ENCODE results near the gene TMEM97. TPM values are rescaled to one million over a fixed set of nuclear protein-coding genes. Genes with fewer than 3 reads are reported as not detected.

TMEM97 gene
- total RNA-seq, 1 donor from 2014 or later: 2.1 TPM

DNA sequence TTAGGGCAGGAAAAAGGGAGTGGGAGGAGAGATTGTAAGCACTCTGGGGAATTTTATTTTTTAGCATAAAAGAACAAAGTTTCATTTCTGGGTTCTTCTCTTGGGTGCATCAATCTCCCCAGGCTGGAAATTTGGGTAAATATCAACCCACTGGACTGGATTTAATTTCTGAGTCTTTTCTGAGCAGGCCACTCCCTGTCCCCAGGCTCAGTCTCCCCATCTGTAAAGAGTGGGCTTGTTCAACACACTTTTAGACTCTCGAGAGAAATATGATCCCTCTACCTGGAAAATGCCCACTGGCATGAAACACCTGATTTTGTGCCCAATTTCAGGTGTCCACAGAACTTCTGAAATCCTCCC is 51.7 kb downstream of the TMEM97 start:
- H3K4me3 ChIP-seq: peak overlapping the region; percentile 76
- peak overlapping the region; percentile 76 for H3K27ac ChIP-seq (replicated peaks)
- H3K27me3 ChIP-seq (ENCODE audit: low read depth): no peaks in the 10 kb centered on the region
- no peak for DNase-seq
- H3K36me3 ChIP-seq: no peaks in the 10 kb centered on the region
- TF ChIP-seq, protein P1, sequence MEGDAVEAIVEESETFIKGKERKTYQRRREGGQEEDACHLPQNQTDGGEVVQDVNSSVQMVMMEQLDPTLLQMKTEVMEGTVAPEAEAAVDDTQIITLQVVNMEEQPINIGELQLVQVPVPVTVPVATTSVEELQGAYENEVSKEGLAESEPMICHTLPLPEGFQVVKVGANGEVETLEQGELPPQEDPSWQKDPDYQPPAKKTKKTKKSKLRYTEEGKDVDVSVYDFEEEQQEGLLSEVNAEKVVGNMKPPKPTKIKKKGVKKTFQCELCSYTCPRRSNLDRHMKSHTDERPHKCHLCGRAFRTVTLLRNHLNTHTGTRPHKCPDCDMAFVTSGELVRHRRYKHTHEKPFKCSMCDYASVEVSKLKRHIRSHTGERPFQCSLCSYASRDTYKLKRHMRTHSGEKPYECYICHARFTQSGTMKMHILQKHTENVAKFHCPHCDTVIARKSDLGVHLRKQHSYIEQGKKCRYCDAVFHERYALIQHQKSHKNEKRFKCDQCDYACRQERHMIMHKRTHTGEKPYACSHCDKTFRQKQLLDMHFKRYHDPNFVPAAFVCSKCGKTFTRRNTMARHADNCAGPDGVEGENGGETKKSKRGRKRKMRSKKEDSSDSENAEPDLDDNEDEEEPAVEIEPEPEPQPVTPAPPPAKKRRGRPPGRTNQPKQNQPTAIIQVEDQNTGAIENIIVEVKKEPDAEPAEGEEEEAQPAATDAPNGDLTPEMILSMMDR (IDR thresholded peaks at IDR 0.05; ENCODE audit: borderline replicate concordance): no peak
- intact Hi-C loops (cut with micrococcal nuclease): no loop called here
- no peaks in the 10 kb centered on the region for H3K9me3 ChIP-seq (replicated peaks)
- peaks cover 37% of the 10 kb centered on the region for H3K4me1 ChIP-seq

DNA sequence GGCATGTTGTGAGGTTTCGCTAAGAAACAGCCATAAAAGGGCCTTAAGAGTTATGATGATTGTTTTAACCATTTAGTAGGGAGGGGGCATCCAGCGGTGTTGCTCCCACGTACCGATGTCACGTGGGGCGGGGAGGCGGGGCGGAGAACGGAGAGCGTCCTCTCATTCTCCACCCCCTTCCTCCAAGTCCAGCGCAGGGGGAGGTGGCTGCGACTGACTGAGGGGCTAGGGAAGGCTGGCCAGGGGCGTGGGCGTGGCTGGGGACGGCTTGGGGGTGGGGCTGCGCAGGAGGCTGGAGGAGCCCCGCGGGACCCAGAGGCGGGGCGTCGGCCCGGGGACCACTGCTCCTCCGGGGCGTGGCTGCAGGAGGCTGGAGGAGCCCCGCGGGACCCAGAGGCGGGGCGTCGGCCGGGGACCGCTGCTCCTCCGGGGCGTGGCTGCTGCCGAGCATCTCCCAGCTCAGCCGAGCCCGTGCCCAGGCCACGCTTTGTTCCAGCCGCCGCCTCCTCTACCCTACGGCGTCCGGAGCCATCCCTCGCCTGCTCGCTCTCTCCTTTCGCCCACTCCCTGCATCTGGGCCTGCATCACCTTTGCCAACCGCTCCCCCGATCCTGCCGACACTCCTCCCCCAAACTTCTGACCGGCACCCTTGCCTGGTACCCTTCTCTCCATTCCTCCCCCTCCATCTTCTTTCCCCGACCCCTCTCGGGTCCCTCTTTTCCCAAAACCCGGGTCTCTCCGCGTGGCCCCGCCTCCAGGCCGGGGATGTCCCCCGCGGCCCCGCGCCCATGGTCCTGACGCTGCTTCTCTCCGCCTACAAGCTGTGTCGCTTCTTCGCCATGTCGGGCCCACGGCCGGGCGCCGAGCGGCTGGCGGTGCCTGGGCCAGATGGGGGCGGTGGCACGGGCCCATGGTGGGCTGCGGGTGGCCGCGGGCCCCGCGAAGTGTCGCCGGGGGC is 52.5 kb downstream of the TMEM97 start, which contains the start of gene SARM1:
SARM1 (plus strand) TSS at position 450 of the 958 bp plus-strand sequence; CDS start at position 789, 339 bp downstream.
- intact Hi-C loops (cut with micrococcal nuclease): no loop called here
- TF ChIP-seq, protein P1 (IDR thresholded peaks at IDR 0.05; ENCODE audit: borderline replicate concordance): no peak

DNA sequence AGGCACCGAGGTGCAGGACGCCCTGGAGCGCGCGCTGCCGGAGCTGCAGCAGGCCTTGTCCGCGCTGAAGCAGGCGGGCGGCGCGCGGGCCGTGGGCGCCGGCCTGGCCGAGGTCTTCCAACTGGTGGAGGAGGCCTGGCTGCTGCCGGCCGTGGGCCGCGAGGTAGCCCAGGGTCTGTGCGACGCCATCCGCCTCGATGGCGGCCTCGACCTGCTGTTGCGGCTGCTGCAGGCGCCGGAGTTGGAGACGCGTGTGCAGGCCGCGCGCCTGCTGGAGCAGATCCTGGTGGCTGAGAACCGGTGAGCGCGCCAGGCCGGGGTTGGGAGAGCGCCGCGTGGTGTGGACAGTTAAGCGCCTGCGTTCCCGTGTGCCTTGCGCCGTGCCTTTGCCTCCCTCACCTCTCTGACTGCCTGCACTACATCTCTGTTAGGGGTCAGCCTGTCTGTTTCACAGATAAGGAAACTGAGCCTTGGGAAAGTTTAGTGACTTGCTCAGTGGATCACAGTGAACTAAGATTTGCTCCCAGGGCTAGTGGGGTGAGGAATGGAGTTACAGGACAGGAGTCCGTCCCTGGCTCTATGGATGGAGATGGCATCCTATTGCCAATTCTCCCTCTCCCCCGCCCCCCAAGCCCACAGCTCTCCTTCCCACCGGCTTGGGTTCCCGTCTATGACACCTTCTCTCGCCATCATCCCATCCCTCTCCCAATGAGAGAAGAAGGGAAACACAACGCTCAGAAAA is 53.4 kb downstream of the TMEM97 start:
- Histone ChIP-seq H3K27ac (replicated peaks) (peak overlapping the region; percentile 76), H3K27me3 (ENCODE audit: low read depth) (no peaks in the 10 kb centered on the region), H3K4me3 (peak overlapping the region; percentile 76), H3K36me3 (no peaks in the 10 kb centered on the region), H3K9me3 (replicated peaks) (no peaks in the 10 kb centered on the region), H3K4me1 (peaks cover 37% of the 10 kb centered on the region)
- DNase-seq: peak; percentile 38
- intact Hi-C loops (cut with micrococcal nuclease): no loop called here
- TF ChIP-seq, protein P1 (IDR thresholded peaks at IDR 0.05; ENCODE audit: borderline replicate concordance): no peak

More for the DNA sequence above, 52.5 kb downstream of the TMEM97 start, which contains the start of gene SARM1:
- Histone ChIP-seq H3K4me3 (peak within 1 kb of the TSS; percentile 76), H3K27me3 (ENCODE audit: low read depth) (no peaks in the 10 kb centered on the region), H3K27ac (replicated peaks) (peak within 1 kb of the TSS; percentile 76), H3K9me3 (replicated peaks) (no peaks in the 10 kb centered on the region), H3K4me1 (peaks cover 37% of the 10 kb centered on the region), H3K36me3 (no peaks in the 10 kb centered on the region)
- peak; percentile 89 for DNase-seq

DNA sequence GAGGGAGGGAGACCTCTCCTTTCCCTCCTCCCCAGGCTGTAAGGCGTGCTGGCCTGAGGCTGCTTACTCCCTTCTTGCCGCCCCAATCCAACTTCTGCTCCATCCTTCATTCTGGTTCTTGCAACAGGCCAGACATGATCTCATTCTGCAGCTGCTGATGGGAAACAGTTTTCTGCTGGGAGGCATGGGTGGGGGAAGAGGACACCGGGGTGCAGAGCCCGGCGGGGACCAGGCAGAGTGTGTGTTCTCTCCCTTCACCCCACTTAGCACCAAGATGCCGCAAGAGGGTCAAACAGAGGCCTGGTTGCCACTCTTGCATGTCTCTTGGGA is 53.9 kb downstream of the TMEM97 start:
- TF ChIP-seq, protein P1 (IDR thresholded peaks at IDR 0.05; ENCODE audit: borderline replicate concordance): no peak
- Histone ChIP-seq H3K9me3 (replicated peaks) (no peaks in the 10 kb centered on the region), H3K27ac (replicated peaks) (no peak overlapping the region), H3K4me3 (peak overlapping the region; percentile 76), H3K36me3 (no peaks in the 10 kb centered on the region), H3K4me1 (peaks cover 37% of the 10 kb centered on the region), H3K27me3 (ENCODE audit: low read depth) (no peaks in the 10 kb centered on the region)
- DNase-seq: no peak
- intact Hi-C loops (cut with micrococcal nuclease): no loop called here

Small RNA genes within 50 kb of the gene (microRNA-seq; reads per million reads assigned to microRNA genes)
- not detected for gene MIR4723

Other genes with a start within 250 kb of the TMEM97 start
- 14.3 TPM for gene IFT20, start 16.3 kb downstream of the TMEM97 start, total RNA-seq
- 35.1 TPM for gene TNFAIP1, start 16.6 kb downstream of the TMEM97 start, total RNA-seq
- 154 TPM for gene POLDIP2, start 38.3 kb downstream of the TMEM97 start, total RNA-seq
- not detected for gene SEBOX, start 46.0 kb downstream of the TMEM97 start, total RNA-seq
- 40.4 TPM for gene VTN, start 51.1 kb downstream of the TMEM97 start, total RNA-seq
- gene SARM1, start 52.5 kb downstream of the TMEM97 start, total RNA-seq: 5.1 TPM
- 6.0 TPM for gene SLC46A1, start 87.0 kb downstream of the TMEM97 start, total RNA-seq
- not detected for gene SLC13A2, start 154.4 kb downstream of the TMEM97 start, total RNA-seq
- gene FOXN1, start 187.1 kb downstream of the TMEM97 start, total RNA-seq: not detected
- gene UNC119, start 233.4 kb downstream of the TMEM97 start, total RNA-seq: 22.5 TPM

All from left ventricle myocardium inferior (tissue), 1 donor.